Activated T-helper 1 cell treated with anti-CD3 and anti-CD28 coated beads, Interleukin-2, amount 50 U/mL, for 16 hours (primary cell): ENCODE results near the gene SYNDIG1.

Experiments
- DNase-seq, 2 donors: peaks; one replicate each; pipeline ENCODE4 v3.0.0-alpha.2; 2020; ENCODE audit warnings: low read depth in 1 of 2, low spot score in 1 of 2

SYNDIG1 gene

DNA sequence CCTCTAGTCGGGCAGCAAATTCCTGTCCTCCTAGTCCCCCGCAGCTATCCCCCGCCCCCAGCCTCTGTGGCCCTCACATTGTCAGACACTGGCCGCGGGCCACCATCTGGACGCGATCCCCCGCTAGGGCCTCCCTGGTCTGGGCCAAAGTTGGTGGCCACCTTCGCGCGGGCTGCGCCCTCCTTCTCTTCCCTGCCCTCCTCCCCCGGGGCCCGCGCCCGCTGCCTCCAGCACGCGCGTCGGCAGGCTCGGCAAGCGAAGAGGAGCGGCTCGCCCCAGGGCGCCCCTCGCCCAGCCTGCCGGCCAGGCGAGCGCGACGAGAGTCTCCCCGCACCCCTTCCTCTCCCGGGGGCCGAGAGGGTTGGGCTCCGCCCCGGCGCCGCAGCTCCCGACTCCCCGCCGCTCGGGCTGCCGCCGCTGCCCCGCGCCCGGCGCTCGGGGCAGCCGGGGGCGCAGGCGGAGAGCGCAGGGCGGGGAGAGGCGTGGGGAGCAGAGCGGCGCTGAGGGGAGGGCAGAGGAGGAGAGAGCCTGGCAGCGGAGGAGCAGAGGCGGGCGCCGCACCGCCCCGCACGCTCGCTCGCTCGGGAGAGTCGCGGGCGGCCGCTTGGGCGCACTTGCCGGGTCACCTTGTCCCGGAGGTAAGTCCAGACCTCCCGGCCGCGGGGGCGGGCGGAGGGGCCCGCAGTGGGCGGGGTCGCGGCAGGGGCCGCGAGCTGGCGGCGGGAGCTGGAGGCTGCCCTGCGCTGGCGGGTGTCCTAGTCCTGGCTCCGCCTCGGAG, at the start of gene SYNDIG1:
SYNDIG1 (plus strand) TSS at position 514 of the 778 bp plus-strand sequence. CDS start 73,469 bp downstream, outside the sequence.
- DNase-seq: no peak

DNA sequence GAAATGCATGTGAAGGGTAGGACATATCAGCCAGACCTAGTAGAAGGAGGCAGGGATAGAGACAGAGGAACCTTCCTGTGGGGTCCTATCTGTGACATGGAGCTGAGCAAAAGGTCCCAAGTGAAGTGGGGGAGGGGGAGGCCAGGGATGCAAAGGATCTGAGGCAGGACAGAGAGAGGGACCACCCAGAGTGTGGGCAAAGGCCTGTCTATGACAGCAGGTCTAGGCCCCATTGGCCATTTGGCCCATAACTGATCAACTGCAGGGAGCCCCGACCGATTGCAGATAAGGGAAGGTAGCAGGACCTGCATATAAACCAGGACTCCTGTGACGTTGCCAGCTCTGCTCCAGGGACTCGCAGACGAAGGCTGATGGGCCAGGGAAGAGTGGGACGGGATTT, 49.6 kb upstream of the SYNDIG1 start:
- no peak for DNase-seq

DNA sequence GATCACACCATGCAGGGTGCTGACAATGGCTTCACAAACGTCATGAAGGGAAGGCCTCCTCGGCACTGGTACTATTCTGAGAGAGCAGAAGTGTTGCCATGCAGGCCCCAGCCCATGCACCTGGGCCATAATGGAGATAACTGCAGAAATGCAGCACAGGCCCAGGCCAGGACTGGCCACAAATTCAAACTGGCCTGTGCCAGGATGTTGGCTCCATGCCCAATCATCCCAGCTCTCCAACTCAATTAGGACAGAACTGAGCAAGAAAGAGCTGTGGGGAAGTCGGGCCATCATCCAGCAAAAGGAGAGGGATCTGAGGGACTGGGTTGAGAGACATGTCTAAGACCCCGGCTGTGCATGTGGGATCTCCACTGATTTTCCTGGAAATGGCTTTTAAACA, 48.9 kb upstream of the SYNDIG1 start:
- no peak for DNase-seq

DNA sequence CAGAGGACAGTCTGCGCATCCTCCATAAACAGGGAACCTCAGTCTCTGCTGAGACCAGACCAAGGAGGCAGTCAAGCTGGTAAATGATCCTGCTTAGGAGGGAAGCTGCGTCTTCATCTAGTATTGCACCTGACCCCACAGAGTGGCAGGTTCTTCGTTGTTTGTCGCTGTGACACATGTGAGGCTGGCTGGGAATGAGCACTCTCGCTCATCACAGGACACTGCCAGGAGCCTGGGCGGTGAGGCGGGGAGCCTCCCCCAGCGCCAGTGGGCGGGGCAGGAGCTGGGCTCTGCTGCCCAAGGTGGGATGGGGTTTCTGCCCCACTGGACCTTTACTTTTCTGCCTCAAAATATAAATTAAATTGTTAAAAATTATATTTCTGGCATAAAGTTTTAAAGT, 48.4 kb upstream of the SYNDIG1 start:
- no peak for DNase-seq

DNA sequence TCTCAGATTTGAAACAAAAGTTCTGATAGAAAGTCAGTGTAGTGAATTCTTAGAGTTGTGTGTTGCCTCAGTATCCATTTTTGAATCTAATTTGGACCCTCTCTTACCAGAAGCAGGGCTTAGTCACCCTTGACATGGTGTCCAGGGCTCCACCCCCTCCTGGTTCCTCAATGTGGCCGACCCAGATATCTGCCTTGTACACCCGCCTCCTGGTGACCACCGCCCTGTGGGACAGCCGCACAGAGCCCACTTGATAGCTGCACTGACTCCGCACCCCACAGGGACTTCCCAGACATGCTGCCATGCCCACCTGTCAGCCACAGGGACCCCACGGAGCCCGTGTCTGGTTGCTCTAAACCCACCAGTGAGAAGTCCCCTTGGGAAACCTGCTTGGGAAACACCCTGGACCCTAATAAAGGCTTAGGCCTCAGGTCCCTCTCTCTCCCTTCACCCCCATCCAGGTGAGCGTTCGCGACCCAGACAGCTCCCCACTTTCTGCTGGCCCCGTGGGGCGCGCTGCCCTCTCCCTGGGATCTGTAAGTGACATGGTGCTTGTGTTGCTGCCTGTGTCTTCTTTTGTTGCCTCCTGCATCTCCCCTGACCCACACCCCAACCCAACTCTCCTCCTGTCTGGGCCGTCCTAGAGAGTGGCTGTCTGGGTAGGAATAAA, 47.2 kb upstream of the SYNDIG1 start:
- DNase-seq: no peak

DNA sequence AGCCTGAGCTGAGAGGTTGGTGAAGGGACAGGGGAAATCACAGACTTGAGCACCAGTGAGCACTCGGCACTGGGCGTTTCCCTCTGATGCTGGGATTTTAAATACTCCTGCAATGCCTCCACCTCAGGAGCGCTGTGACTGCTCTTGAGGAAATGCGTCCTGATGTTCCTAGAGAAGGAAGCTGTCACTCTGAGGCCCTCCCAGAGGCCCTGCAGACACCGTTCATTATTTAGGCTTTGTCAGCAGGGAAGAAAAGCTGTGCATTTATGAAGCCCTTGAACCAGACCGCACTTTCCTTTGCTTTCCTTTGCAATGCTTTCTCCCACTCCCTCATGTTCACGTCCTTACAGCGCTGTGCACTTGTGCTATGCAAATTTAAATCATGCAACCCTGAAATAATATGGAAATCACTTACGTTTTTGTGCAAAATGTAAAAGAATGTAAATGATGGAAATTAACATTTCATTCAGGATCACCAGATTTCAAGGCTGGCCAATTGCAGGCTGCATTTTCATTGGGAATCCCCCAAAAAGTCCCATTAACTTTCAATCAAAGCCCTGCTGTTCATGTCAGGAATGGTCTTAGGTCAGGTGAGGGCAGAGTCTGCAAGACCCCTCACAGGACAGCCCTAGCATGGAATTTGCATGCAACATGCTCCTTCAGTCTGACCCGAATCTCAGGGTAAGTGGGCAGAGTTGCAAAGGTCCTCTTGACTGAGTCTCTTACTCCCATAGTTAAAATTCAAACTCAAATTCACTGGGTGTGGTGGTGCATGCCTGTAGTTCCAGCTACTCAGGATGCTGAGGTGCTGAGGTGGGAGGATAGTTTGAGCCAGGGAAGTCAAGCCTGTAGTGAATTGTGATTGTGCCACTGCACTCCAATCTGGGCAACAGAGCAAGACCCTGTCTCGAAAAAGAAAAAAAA, 45.8 kb upstream of the SYNDIG1 start:
- DNase-seq: no peak

DNA sequence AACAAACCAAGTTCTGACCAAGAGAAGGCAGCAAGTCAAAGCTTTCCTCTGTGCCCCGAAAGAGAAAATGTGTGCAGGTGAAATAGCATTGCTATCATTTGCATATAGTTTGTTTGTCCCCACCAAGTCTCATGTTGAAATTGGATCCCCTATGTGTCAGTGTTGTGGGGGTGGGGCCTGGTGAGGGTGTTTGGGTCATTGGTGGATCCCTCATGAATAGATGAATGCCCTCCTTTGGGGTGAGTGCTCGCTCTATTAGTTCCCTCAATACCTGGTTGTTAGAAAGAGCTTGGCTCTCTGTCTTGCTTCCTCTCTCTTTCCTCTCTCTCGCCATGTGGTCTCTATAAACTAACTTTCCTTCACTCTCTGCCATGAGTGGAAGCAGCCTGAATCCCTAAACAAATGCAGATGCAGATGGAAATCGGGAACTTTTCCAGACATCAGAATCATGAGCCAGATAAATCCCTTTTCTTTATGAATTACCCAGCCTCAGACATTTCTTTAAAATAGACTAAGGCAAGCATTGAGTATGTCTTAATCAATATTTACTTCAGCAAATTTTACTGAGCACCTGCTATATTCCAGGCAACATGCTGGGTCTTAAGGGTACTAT, 43.8 kb upstream of the SYNDIG1 start:
- no peak for DNase-seq

DNA sequence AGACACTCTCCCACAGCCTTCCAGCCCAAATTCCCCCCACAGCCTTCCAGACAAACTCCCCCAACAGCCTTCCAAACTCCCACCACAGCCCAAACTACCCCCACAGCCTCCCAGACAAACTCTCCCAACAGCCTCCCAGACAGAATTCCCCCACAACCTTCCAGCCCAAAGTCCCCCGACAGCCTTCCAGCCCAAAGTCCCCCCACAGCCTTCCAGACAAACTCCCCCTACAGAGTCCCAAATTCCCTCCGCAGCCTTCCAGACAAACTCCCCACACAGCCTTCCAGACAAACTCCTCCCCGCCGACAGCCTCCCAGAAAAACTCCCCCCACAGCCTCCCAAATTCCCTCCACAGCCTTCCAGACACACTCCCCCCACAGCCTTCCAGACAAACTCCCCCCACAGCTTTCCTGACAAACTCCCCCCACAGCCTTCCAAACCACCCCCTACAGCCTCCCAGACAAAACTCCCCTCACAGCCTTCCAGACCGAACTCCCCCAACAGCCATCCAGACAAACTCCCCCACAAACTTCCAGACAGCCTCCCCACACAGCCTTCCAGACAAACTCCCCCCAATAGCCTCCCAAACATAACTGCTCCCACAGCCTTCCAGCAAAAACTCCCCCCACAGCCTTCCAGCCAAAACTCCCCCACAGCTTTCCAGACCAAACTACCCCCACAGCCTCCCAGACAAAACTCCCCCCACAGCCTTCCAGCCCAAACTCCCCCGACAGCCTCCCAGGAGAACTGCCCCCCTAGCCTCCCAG, 38.0 kb upstream of the SYNDIG1 start:
- no peak for DNase-seq

DNA sequence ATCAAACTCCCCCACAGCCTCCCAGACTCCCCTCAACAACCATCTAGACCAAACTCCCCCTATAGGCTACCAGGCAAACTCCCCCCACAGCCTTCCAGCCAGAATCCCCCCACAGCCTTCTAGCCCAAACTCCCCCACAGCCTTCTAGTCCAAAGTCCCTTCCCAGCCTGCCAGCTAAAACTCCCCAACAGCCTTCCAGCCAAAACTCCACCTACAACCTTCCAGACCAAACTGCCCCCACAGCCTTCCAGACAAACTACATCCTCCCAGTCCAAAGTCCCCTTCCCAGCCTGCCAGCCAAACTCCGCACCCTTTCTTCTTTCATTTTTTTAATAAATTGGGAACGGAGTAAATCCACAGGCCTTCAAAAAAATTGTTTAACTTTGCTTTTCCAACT, 37.4 kb upstream of the SYNDIG1 start:
- no peak for DNase-seq

DNA sequence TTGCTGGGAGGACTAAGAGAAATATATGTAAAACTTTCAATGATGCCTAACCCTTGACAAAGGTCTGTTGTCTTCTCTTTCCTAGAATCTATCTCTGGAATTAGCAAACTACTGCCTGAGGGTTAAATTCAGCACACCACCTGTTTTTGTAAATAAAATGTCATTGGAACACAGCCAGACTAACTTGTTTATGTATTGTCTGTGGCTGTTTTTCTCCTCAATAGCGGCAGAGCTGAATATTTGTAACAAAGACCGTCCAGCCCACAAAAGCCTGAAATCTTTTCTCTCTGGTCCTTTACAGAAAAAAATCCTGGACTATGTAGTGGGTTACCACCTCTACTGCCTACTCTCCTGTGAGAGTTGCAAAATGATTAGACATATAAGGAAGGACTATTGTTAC, 33.3 kb upstream of the SYNDIG1 start:
- DNase-seq: no peak

DNA sequence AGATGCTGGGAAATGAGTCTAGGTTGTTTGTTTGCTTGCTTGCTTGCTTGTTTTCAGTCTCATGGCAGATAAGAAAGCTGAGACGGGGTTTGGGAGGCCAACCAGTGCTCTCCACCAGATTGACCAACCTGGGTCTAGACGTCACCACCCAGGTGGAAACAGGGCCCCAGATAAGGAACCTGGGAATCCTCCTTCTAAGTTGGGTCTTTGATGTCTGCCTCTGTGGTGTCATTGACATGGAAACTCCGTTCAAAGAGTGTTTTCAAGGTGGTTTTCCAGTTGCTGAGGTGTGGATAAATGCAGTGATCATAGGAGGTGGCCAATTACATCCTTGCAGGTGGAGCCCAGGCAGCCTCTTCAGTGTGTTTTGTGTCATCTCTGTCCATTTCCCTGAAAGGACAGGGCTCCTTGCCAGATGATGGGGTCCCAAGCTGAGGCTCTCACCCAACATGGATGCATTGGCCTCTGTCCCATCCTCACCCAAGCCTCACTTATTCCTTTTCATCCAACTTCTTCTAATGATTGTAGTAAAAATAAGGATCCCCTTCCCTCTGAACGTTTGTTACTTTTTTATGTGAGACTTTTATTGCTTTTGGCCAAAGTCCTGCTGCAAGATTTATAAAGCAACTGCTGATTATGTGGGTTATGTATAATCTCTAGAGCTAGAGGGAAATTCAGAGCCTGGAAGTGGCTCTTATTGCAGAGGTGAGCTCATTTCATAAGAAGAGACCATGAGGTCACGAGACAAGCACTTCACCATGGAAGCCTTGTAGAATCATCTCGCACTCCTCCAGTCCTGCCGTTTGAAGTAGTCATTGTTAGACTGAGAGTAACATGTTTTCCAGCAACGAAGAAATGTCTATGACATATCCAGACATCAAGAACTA, 32.0 kb upstream of the SYNDIG1 start:
- DNase-seq: no peak

DNA sequence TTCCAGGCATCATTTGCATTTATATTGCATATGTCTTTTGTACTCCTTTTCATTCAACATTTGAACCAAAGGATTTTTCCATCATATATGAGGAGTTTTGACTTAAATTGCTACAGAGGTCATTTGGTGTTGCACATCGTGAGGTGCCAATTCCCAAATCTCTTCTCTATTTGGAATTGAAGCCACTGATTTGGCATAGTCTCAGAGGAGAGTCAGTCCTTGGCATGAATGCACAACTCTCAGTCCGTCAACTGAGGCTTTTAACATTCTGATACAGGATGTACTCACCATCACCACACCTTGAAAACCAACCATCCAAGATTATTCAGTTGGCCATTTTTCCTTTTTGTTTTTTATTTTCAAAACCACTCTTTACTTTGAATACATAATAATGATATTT, 31.1 kb upstream of the SYNDIG1 start:
- DNase-seq: no peak

DNA sequence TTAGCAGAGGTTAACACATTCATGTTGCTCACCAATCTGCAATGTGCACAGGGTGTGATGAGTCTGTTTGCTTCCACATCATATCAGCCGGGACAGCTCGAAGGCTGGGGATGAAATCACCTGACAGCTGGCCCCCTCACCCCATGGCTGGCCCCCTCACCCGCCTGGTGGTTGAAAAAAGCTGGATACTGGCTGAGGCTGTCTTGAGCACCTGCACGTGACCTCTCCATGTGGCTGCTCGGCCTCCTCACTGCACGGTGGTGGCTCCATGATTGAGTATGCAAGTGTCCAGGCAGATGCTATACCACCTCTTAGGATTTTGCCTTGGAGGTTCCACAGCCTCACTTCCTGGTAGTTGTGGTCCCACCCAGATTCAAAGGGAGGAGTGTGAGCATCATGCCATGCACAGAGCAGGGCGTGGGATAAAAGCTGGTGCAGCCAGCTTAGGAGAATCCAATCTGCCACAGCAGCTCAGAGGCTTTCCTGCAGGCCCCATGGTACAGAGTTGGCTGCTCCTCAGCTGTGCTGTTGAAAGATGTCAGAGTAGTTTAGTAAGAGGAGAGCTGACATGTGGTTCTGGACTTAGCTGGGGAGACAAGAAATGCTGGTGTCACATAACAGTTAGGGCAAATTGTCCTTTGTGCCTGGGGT, 29.6 kb upstream of the SYNDIG1 start:
- DNase-seq: no peak

DNA sequence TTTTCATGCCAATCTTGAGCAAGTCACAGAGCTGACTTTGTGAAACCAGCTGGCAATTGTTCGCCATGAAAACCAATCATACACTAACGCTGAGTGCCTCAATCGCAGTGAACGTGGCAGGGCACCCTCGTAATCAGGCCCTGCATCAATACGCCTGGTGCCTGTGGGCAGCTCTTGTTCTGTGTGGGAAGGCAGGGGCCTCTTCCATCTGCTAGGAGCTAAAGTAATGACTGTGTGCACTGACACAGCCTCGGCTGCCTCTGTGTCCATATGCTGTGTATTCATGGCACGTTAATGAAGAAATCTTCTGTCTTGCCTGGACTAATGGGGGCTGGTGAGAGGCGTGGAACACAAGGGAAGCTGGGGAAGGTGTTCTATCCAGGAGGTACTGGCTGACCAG, 27.8 kb upstream of the SYNDIG1 start:
- DNase-seq: no peak

DNA sequence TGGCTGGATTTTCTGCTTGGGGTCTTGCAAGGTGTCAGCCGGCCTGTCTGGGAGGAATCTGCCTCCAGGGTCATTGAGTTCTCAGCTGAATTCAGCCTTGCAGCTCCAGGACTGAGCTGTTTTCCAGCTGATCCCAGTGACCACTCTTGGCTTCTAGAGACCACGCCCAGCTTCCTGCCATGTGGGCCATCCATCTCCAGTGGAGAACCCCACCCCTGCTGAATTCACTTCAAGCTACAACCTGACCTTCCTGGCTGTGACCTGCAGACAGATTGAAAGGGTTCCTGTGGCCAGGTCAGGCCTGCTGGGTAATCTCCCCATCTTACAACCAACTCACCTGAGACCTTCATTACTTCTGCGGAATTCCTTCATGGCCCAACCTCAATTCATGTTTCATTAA, 26.5 kb upstream of the SYNDIG1 start:
- no peak for DNase-seq

DNA sequence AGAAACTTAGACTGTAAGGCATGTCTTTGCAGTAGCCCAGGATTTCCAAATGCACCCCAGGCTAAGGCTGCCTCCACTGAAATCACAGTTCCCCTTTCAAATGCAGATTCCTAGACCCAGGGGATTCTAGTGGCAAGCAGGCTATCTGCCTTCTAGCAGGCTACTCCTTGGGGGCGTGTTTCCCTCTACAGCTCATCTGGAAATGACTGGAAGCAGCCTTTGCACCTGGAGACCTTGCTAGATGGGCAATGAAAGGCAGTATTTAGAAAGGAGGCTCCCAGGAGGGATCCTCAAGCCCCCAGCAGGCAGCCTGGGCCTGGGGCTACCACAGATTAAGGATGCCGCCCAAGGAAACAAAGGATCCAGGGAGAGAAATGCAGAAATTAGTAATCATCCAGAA, 26.0 kb upstream of the SYNDIG1 start:
- no peak for DNase-seq

DNA sequence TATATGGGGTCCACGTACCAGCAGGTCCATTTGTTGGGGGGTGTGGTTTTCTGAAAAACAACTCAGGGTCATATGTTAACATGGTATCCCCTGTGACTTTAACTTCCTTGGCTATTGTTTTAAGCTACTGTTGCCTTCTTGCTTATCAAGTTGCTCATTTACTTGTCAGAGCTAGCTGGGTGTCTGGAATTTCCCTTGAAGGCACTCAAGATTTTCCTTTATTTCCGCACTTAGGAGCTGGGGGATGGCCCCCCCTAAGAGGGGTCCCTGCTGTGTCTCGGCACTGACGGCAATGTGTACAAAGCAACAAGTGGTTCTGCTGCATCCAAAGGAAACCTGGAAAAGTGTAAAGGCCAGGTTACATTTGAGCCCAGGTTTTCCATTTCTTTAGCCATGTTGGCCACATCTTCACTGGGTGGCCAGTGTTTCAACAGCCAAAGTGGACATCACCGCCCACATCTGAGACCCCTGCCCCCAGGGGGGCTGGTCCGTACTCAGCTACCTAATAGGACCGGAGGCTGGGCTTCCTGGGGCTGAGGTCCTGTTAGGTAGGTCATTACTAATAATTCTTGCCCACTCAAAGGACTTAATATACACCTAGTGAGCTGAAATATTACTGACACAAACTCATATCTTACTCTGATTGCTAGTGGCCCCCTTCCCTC, 24.8 kb upstream of the SYNDIG1 start:
- DNase-seq: no peak

DNA sequence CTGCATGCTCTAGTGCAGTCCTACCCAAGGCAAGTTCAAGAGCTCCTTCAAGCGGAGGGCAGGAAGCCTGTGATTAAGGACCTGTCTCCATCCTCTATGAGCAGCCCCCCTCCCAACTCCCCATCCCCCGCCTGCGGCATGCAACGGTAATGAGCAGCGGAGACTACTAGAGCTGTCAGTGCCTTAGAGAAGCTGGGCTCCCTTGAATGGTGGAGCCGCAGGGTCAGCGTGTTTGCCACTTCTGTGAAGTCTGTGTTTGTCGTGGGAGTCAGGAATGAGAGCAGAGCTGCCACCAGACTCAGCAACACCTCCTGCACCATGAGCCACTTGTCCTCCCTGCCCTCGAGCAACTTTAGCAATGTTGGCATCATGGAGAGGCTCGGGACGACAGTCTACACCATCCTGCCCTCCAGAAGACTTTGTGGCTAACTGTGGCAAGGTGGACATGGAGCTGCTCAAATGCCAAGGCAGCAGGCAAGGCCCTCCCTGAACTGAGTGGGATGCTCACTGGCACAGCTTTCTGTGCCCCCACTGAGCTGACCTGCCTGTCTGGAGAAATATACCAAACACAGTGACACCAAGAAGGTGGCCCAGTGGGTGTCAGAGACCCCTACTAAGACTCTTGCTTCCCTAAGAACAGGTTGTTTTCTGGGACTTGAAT, 23.8 kb upstream of the SYNDIG1 start:
- DNase-seq: no peak
